OCI-LY1 (cell line): ENCODE results near the gene COL21A1.

Experiments
- H2AFZ ChIP-seq: fragments of 200-600 bp; sonication (generic), shearing (Covaris generic); 2 replicates; pipeline ENCODE4 v1.6.0; 2014; ENCODE audit warnings: antibody characterized with exemption, mild to moderate bottlenecking, low read length
- H3F3A ChIP-seq: fragments of 200-600 bp; sonication (generic), shearing (Covaris generic); 2 replicates; pipeline ENCODE4 v1.6.0; 2014; ENCODE audit warnings: mild to moderate bottlenecking, antibody characterized with exemption, low read length, moderate library complexity; ENCODE audit not compliant: insufficient read depth
- H3K27ac ChIP-seq: fragments of 200-600 bp; sonication (generic); 2 replicates; pipeline ENCODE4 v1.5.1; 2014; ENCODE audit warnings: low read length, mixed run types, mild to moderate bottlenecking, low read depth; ENCODE audit not compliant: poor library complexity, severe bottlenecking
- H3K27me3 ChIP-seq: fragments of 200-600 bp; sonication (generic); 2 replicates; pipeline ENCODE4 v1.6.0; 2014; ENCODE audit warnings: antibody characterized with exemption, mild to moderate bottlenecking, low read length, moderate library complexity; ENCODE audit not compliant: insufficient read depth
- H3K36me3 ChIP-seq: fragments of 200-600 bp; sonication (generic); 2 replicates; pipeline ENCODE4 v1.6.1; 2014; ENCODE audit warnings: mild to moderate bottlenecking, antibody characterized with exemption, low read length, moderate library complexity, mixed read lengths; ENCODE audit not compliant: insufficient read depth
- H3K4me1 ChIP-seq: fragments of 200-600 bp; sonication (generic); 2 replicates; pipeline ENCODE4 v1.5.1; 2014; ENCODE audit warnings: mild to moderate bottlenecking, low read length, moderate library complexity; ENCODE audit not compliant: insufficient read depth, severe bottlenecking
- H3K4me2 ChIP-seq: fragments of 200-600 bp; sonication (generic), shearing (Covaris generic); 2 replicates; pipeline ENCODE4 v1.6.1; 2014; ENCODE audit warnings: low read length
- H3K4me3 ChIP-seq: fragments of 200-600 bp; sonication (generic); 2 replicates; pipeline ENCODE4 v1.5.1; 2014; ENCODE audit warnings: low read length, low read depth, mild to moderate bottlenecking, mixed read lengths; ENCODE audit not compliant: poor library complexity, severe bottlenecking
- H3K79me2 ChIP-seq: fragments of 200-600 bp; shearing (Covaris generic); 2 replicates; pipeline ENCODE4 v1.6.1; 2016; ENCODE audit warnings: mixed run types, low read length, mixed read lengths; ENCODE audit not compliant: insufficient read depth
- H3K9ac ChIP-seq: fragments of 200-600 bp; sonication (generic), shearing (Covaris generic); 2 replicates; pipeline ENCODE4 v1.6.1; 2014; ENCODE audit warnings: mild to moderate bottlenecking, low read length, mixed read lengths
- H3K9me2 ChIP-seq: fragments of 200-600 bp; sonication (generic), shearing (Covaris generic); 2 replicates; pipeline ENCODE4 v1.6.1; 2014; ENCODE audit warnings: low read depth, mild to moderate bottlenecking, low read length, mixed read lengths
- H3K9me3 ChIP-seq: fragments of 200-600 bp; shearing (Covaris generic); 2 replicates; pipeline ENCODE4 v1.6.1; 2014; ENCODE audit warnings: low read length, mixed read lengths
- H4K20me1 ChIP-seq: fragments of 200-600 bp; sonication (generic), shearing (Covaris generic); 2 replicates; pipeline ENCODE4 v1.6.0; 2016; ENCODE audit warnings: mild to moderate bottlenecking, low read length; ENCODE audit not compliant: insufficient read depth
- CTCF ChIP-seq: fragments of 200-600 bp; sonication (generic), shearing (Covaris generic); IDR thresholded peaks from 2 replicates; pipeline ENCODE4 v1.5.1; 2017; ENCODE audit warnings: mild to moderate bottlenecking, antibody characterized with exemption, low read length, moderate library complexity, mixed read lengths
- EZH2 ChIP-seq: fragments of 200-600 bp; sonication (generic), shearing (Covaris generic); IDR thresholded peaks from 2 replicates; pipeline ENCODE4 v1.8.0; 2017; ENCODE audit warnings: borderline replicate concordance, mixed run types, mild to moderate bottlenecking, antibody characterized with exemption, low read length, moderate library complexity, mixed read lengths

COL21A1 gene

GRCh38 chr6:56235245-56235644 is 12.1 kb downstream of the COL21A1 start:
- Histone ChIP-seq H3F3A (no peaks in the 10 kb centered on the region), H3K9me3 (no peaks in the 10 kb centered on the region), H3K27ac (no peak overlapping the region), H3K79me2 (no peaks in the 10 kb centered on the region), H3K4me1 (no peaks in the 10 kb centered on the region), H4K20me1 (no peaks in the 10 kb centered on the region), H3K4me3 (no peak overlapping the region), H3K4me2 (no peak overlapping the region), H2AFZ (no peak overlapping the region), H3K9ac (no peak overlapping the region), H3K36me3 (no peaks in the 10 kb centered on the region), H3K27me3 (no peaks in the 10 kb centered on the region), H3K9me2 (no peaks in the 10 kb centered on the region)
- TF ChIP-seq EZH2 (no peak), CTCF (no peak)

- Histone ChIP-seq H3K9ac (no peak overlapping the region), H3F3A (no peaks in the 10 kb centered on the region), H3K27me3 (no peaks in the 10 kb centered on the region), H3K4me1 (no peaks in the 10 kb centered on the region), H3K36me3 (no peaks in the 10 kb centered on the region), H3K27ac (no peak overlapping the region), H3K79me2 (no peaks in the 10 kb centered on the region), H3K9me3 (no peaks in the 10 kb centered on the region), H3K4me3 (no peak overlapping the region), H3K4me2 (no peak overlapping the region), H3K9me2 (no peaks in the 10 kb centered on the region), H4K20me1 (no peaks in the 10 kb centered on the region), H2AFZ (no peak overlapping the region)
- TF ChIP-seq CTCF (no peak), EZH2 (no peak)
These were observed 14.9 kb downstream of the COL21A1 start for GRCh38 chr6:56232436-56232835.

GRCh38 chr6:56231827-56232226 is 15.6 kb downstream of the COL21A1 start:
- H3K4me3 ChIP-seq: no peak overlapping the region
- no peaks in the 10 kb centered on the region for H3K9me3 ChIP-seq
- H3K4me1 ChIP-seq: no peaks in the 10 kb centered on the region
- H3K27me3 ChIP-seq: no peaks in the 10 kb centered on the region
- TF ChIP-seq EZH2 (no peak), CTCF (no peak)
- no peaks in the 10 kb centered on the region for H3K79me2 ChIP-seq
- H4K20me1 ChIP-seq: no peaks in the 10 kb centered on the region
- H3K36me3 ChIP-seq: no peaks in the 10 kb centered on the region
- H3K4me2 ChIP-seq: no peak overlapping the region
- H3K27ac ChIP-seq: no peak overlapping the region
- no peaks in the 10 kb centered on the region for H3K9me2 ChIP-seq
- no peaks in the 10 kb centered on the region for H3F3A ChIP-seq
- no peak overlapping the region for H3K9ac ChIP-seq
- H2AFZ ChIP-seq: no peak overlapping the region
